Erythroblast (primary cell): ENCODE results near the gene DUSP19.

Experiments
- GATA1 ChIP-seq: IDR thresholded peaks from 2 replicates; pipeline ENCODE4 v1.6.1; 2011; ENCODE audit warnings: low read depth, mild to moderate bottlenecking, control low read depth, low read length, moderate library complexity
- POLR2A ChIP-seq: IDR thresholded peaks from 2 replicates; pipeline ENCODE4 v1.6.1; 2011; ENCODE audit warnings: mild to moderate bottlenecking, low read length

DNA sequence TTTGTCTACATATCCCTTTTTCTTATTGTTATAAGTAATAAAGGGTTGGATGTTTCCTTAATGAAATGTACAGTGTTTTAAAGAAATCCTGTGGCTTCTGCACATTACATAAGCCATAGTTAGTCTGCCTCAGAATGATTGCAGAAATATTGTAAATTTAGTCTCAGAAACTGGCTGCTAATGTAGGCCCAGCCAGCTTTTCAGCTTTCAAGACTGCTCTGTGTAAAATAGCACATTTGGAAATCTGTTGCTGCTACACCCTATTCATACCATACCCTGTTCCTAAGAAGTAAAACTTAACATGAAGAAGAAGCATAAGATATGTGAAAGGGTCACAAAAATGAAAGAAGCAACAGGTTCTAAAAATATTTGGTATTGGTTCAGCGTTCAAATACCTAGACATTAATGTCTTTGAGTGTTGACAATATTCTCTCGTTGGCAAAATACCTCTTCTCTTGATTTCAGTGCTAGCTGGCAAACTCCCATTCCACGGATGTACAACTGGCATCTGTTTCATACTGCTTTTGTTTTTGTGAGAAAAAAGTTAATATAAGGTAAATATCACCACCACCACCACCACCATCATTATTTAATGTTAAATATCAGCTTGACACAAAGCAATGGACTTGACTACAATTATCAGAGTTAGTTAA, 21.1 kb upstream of the DUSP19 start:
- TF ChIP-seq POLR2A (no peak), GATA1 (no peak)
